Endometrium (tissue), 2 donors: Measurements from ENCODE around the gene CEP164.
"Not testable (repeated sequence)": the region's sequence is repeated elsewhere in the genome, so short reads cannot be mapped to it uniquely, and the experiment has no call there.

Experiments used
- FAIRE-seq: peaks from 2 replicates; lab custom pipeline; 2012; peaks lifted over from hg19 to GRCh38; lab: Jason Lieb, UNC
- donor health status: control.
- donor health status: control.

Gene CEP164

GRCh38 chr11:117442049-117442868 lies 114.6 kb downstream of the CEP164 start:
- FAIRE-seq = no peak

DNA sequence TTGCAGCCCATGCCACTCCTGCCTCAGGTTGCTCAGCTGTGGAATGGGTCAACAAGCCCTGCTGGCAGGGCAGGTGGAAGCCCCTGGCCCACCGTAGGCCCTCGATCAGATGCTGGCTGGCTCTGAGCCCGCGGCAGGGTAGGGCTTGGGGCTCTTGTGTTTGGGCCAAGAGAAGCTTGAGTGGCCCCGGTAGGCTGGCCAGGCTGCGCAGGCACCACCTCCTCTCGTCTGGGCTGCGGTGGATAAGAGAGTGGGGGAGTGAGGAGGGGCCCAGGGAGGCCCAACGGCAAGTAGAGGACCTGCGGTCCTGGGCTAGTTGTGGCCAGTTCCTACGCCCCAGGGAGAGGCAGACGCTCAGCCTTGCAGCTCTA lies 115.2 kb downstream of the CEP164 start:
- no peak for FAIRE-seq

DNA sequence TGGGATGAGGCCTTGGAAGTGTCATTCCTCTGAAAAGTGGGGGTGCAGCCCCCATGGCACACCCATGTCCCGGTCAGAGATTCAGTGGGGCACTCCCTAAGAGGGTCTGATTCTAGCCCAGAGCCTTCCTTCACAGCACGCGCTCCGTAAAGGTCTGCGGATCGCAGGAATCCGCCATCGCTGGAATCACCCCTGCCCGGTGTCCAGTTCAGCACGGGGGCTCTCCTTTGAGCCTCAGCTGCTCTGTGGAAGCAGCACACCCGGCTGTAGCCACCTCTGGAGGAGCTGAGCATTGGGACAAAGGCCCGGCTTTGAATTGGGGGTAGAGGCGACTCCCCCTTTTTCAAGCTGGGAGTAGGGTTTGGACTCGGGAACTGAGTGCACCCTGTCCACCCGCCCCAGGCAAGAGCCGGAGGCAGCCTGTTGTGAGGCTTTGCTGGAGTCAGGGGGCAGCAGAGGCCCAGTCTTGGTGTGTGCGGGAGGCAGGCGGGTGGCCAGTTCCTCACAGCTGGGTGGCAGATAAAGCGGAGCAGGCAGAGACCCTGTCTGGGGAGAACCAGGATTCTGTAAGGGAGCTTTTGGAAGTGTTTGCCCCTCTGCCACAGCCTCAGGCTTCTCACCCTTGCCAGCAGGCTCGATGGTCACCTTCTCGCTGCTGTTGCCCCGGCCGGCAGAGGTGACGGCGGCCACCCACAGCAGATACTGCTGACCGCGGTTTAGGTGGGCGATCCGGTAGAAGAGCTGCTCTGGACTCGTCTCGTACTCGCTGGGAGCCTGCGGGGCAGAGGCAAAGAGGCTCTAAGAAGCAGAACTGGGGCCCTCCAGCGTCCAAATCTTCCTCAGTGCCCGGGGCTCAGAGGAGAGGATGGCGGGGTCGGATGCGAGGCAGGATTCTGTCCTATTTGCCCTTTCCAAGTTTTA lies 115.9 kb downstream of the CEP164 start:
- FAIRE-seq = no peak

GRCh38 chr11:117444256-117444655 lies 116.6 kb downstream of the CEP164 start:
- FAIRE-seq = no peak

DNA sequence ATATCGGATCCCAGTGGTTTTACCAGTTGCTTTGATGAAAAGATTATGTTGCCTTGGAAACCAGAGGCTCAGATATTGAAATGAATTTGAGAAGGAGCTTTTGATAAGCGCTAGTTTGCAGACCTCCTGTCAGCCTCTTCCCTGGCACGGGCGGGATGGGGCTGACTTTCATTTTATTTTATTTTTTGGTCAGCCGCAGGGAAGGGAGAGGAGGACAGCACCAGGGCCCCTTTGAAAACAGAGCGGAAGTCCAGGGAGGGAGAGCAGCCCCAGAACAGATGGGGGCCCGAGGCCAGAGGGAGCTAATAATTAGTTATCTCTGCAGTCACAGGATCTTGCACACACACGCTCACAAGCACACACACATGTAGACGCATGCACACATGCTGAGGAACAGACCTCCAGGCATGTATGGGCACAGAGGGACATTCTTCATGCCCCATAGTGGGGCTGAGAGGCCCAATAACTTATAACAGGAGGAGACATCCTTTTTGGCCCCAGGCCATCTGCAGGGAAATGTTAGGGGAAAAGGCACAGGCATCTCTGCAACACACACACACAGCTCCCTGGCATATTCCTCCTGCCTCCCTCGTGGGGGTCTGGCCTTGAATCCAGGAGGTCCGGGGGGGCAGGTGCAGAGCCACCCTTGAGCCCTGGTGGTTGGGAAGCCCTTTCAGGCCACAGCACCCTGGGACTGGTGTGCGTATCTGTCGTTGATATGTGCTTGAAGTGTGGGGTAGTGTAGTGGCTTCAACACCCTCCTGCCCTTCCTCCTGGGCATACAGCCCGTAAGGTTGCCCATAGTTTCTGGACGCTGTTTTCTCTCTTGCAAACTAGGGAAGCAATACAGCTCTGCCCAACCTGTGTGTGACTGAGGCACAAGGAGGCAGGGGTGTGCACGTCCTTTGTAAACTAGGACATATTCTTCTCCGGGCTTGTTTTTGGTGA lies 117.3 kb downstream of the CEP164 start:
- FAIRE-seq = no peak

DNA sequence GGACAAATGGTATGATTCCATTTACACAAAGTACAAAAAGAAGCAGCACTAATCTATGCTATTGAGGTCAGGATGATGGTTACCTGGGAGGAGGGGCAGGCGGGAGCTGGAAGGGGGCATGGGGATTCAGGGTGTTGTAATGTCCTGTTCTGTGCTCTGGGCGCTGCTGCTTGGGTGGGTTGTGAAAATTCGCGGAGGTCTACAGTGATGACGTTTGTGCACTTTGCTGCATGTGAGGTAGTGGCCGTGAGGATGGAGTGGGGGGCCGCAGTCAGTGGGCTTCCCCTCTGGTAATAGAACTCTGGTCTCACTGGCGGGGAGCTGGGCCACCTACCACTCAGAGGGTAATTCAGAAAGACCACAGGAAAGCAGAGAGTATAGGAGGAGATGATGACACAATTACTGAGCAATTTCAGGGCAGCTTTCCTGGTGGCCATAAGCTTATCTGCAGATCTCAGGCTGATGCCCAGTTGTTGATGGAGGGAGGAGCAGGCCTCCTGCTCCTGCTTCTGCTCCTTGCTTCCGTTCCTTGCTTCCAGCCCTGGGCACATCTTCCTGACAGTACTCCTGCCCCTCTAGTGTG lies 121.5 kb downstream of the CEP164 start:
- FAIRE-seq = no peak

DNA sequence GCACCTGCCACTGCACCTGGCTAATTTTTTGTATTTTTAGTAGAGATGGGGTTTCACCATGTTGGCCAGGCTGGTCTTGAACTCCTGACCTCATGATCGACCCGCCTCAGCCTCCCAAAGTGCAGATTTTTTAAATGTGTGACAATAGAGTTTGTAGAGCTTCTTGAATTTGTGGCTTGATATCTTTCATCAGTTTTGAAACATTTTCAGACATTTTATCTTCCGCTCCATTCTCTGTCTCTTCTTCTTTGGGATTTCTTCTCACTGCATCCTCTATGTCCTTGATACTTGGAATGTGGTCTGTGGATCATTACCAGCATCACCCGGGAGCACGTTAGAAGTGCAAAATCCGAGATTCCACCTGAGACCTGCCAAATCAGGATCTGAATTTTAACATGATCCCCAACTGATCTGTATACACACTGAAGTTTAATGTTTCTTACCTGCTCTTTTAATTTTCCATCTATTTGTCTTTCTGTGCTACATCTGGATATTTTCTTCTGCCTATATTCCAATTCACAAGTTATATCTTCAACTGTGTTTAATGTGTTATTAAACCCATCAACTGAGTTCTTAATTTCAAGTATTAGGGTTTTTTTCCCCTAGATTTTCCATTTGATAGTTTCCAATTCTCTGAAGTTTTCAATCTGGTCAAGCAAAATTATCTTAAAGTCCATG lies 126.4 kb downstream of the CEP164 start:
- FAIRE-seq = no peak

- FAIRE-seq = no peak
Measured at GRCh38 chr11:117454564-117454917, 126.9 kb downstream of the CEP164 start.

- FAIRE-seq = no peak
Measured at GRCh38 chr11:117456027-117456720, 128.5 kb downstream of the CEP164 start.

DNA sequence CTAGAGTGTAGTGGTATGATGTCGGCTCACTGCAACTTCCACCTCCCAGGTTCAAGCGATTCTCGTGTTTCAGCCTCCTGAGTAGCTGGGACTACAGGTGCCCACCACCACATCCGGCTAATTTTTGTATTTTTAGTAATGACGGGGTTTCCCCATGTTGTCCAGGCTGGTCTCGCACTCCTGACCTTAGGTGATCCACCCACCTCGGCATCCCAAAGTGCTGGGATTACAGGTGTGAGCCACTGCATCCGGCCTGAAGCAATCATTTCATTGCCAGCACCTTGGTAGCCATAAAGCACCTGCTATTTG lies 129.0 kb downstream of the CEP164 start:
- not testable (repeated sequence) for FAIRE-seq

GRCh38 chr11:117457031-117457785 lies 129.6 kb downstream of the CEP164 start:
- FAIRE-seq = no peak

GRCh38 chr11:117457835-117458234 lies 130.2 kb downstream of the CEP164 start:
- FAIRE-seq = no peak

DNA sequence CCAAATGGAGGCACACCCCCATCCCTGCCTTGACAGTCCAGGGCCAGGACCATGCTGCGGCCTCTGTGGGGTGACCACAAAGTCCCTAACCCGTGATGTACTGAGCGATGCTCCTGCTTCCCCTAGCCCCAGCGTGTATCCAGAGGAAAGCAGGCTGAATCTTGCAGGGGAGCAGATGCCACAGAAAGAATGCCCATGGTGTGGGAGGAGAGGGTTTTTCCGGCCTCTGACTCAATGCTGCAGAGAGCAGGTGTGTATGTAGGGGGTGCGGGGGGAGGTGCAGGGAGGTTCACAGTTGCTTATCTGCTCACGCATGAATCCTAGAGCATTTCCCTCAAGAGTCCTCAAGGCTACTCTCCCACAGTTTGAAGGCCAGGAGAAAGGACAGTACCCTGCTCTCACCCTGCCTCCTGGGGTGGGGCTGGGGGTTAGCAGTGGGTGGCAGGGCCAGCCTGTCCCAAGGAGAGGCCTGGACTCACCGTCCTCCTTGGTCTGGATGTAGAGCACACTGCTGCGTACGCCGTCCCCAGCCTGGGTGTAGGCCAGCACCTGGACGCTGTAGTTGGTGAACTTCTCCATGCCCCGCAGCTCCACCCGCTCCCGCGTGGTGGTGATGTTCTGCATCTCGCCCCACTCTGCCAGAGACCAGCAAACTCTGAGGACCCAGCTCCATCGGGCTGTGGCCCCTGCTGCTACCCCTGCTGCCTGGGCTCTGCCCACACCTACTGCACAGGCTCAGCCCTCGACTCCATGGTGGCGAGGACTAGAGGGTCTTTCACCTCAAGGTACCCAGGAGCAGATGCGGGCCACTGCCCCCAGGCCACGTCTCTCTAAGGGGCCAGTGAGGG lies 130.8 kb downstream of the CEP164 start:
- no peak for FAIRE-seq

DNA sequence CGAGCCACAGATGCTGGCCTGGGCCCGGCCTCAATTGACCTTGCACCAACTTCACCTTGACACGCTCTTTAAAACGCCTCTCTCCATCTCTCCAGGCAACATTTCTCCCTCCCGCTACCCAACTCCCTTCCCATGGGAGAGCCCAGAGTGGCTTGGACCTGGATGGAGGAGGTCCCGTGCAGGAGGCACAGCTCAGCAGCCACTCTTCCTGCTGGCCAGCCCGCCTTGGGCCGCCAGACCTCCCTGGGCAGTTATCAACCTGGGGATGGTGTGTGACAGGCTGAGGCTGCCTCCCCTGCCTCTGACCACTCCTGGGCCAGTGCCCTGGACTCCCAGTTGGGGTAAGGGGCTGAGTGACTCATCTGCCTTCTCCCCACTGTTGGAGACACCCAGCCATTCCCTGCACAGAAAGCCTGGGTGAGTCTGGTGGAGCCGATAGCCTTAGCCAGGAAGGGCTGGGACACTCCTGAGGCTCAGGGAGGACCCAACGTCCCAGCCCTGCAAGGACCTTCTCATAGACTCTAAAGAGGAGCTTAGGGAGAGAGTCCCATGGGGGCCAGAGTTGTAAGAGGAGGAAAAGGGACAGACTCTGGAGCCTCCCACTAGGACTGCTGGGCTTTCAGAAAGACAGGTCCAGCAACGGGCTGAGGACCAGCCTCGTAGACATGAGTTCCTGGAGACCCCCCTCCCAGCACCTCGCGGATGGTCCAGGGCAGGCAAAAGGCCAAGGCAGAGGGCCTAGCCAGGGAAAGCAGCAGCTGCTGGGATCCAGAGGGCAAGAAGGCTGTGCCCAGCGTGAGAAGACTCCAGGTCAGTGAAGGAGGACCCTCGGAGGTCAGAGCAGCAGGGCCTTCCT lies 131.7 kb downstream of the CEP164 start:
- FAIRE-seq = no peak

GRCh38 chr11:117459979-117460300 lies 132.3 kb downstream of the CEP164 start:
- no peak for FAIRE-seq

- no peak for FAIRE-seq
Measured at GRCh38 chr11:117461396-117462182, 133.9 kb downstream of the CEP164 start.

GRCh38 chr11:117462183-117462863 lies 134.7 kb downstream of the CEP164 start:
- FAIRE-seq = no peak
